Stimulated activated effector memory CD8-positive, alpha-beta T cell treated with anti-CD3 and anti-CD28 coated beads, Interleukin-12 subunit alpha, Interleukin-12 subunit beta, amount 100 ng/mL, for 72 hours (primary cell): ENCODE data around the gene PSMB4.
"Not testable (repeated sequence)": the region's sequence is repeated elsewhere in the genome, so short reads cannot be mapped to it uniquely, and the experiment has no call there.

Experiments used
- ATAC-seq: fragments of 150-1000 bp; cut with Tn5 transposase; 2 replicates; pipeline ENCODE4 v1.10.0; 2021
- DNase-seq, 2 donors: peaks; one replicate each; pipeline ENCODE4 v3.0.0; 2021 to 2022; ENCODE audit warnings: low spot score in 2 of 2
- H3K27ac Mint-ChIP-seq: one replicate; pipeline ENCODE4 v1.8.0; 2022; ENCODE audit warnings: mild to moderate bottlenecking, mixed read lengths
- H3K36me3 Mint-ChIP-seq: one replicate; pipeline ENCODE4 v1.8.0; 2022; ENCODE audit warnings: mild to moderate bottlenecking, mixed read lengths
- H3K4me1 Mint-ChIP-seq: one replicate; pipeline ENCODE4 v1.8.0; 2022; ENCODE audit warnings: mixed read lengths
- H3K4me3 Mint-ChIP-seq: one replicate; pipeline ENCODE4 v1.8.0; 2022; ENCODE audit warnings: mild to moderate bottlenecking, mixed read lengths
- H3K9me3 Mint-ChIP-seq: one replicate; pipeline ENCODE4 v1.8.0; 2022; ENCODE audit warnings: mixed read lengths

The PSMB4 gene

DNA sequence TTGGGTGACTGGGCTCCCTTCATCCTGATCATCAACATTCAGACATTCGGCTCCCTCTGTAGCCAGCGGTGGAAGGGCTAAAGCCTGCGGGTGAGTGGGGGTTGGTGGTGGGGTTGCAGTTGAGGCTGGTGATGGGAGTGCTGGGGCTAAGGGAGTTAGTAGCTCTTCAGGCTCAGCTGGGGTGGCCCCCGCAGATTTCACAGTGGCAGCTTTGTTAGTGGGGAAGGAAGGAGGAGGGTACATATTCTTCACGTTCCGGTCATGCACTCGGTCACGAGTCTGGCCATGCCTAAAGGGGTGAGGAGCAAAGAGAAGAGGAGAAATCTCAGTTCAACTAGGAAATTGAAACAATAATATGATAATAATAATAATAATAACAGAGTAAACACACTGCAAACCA is 6.8 kb downstream of the PSMB4 start:
- Mint-ChIP-seq H3K9me3 (no peaks in the 10 kb centered on the region), H3K4me3 (no peak overlapping the region), H3K4me1 (peaks cover 14% of the 10 kb centered on the region), H3K36me3 (peaks cover 100% of the 10 kb centered on the region), H3K27ac (peak overlapping the region; percentile 67)
- no peak for DNase-seq
- no peak for ATAC-seq

DNA sequence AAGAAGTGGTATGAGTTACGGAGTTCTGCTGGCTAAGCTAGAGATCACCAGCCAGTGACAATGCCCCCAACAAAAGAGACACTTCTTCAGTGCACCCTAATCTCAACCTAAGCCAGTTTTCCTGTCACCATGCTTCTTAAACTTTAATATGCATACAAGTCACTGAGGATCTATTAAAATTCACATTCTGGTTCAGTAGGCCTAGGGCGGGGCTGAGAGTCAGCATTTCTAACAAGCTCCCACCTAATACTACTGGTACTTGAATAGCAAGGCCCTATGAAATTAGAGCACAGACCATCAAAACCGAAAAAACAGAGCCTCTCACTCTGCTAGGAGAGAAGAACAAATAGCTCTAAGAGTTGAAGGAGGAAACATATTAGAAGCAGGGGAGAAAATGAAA is 7.9 kb downstream of the PSMB4 start:
- H3K9me3 Mint-ChIP-seq: no peaks in the 10 kb centered on the region
- H3K4me1 Mint-ChIP-seq: peaks cover 10% of the 10 kb centered on the region
- H3K36me3 Mint-ChIP-seq: peaks cover 100% of the 10 kb centered on the region
- no peak overlapping the region for H3K27ac Mint-ChIP-seq
- ATAC-seq (no peak), DNase-seq (no peak)
- H3K4me3 Mint-ChIP-seq: no peak overlapping the region

DNA sequence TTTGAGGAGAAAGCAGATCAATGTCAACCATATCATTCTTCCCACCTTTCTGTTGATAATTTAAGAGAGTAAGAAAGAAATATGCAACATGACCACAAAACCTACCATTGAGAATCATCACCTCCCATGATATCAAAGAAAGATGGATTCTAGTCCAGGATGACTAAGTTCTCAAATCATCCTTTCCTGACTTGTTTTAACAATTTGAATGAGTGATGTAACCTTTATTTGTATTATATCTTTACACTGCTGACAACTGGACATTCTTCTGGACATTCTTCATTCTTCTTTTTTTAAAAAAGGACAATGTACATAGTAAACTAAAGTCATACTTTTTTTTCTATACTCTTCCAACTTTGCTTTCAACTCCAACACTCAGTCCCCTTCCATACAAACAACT is 9.5 kb downstream of the PSMB4 start:
- DNase-seq: no peak
- Mint-ChIP-seq H3K4me1 (peaks cover 10% of the 10 kb centered on the region), H3K9me3 (no peaks in the 10 kb centered on the region), H3K4me3 (no peak overlapping the region), H3K27ac (peak overlapping the region; percentile 41), H3K36me3 (peaks cover 100% of the 10 kb centered on the region)
- ATAC-seq: no peak

DNA sequence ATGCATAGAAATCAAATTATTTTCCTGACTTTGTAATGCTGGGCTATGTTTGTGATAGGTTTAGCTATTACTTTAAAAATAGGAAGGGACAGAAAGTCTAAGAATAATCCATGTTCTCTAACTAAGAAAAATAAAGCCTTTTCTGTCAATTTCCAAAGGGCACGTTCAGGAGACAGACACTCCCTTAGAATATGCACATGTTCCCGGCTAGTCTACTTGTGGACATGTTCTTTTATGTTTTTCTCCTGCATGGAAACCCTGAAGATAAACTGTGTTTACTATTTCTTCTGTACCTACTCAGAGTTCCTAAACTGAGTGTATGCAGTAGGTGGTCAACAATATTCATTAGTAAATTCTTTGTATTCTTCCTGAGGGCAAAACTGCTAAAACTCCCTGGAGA is 12.5 kb downstream of the PSMB4 start:
- peak overlapping the region; percentile 0 for H3K27ac Mint-ChIP-seq
- H3K36me3 Mint-ChIP-seq: peaks cover 100% of the 10 kb centered on the region

DNA sequence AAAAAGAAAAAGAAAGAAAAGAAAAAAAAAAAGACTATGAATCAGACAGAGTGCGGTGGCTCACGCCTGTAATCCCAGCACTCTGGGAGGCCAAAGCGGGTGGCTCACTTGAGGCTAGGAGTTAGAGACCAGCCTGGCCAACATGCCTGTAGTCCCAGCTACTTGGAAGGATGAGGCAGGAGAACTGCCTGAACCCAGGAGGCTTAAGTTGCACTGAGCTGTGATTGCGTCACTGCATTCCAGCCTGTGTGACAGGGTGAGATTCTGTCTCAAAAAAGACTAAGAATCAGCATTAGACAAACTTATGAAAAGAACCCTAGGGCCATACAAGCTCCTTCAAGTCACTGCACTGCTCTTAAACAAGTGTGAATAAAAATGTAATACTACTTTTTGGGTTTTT is 16.9 kb downstream of the PSMB4 start:
- no peak for ATAC-seq
- H3K9me3 Mint-ChIP-seq: no peaks in the 10 kb centered on the region
- H3K4me1 Mint-ChIP-seq: no peaks in the 10 kb centered on the region
- no peak overlapping the region for H3K27ac Mint-ChIP-seq
- H3K36me3 Mint-ChIP-seq: peaks cover 100% of the 10 kb centered on the region
- no peak overlapping the region for H3K4me3 Mint-ChIP-seq
- DNase-seq: no peak

More for the DNA sequence above, 12.5 kb downstream of the PSMB4 start:
- Mint-ChIP-seq H3K4me3 (no peak overlapping the region), H3K4me1 (no peaks in the 10 kb centered on the region), H3K9me3 (no peaks in the 10 kb centered on the region)
- ATAC-seq: no peak
- DNase-seq: no peak

DNA sequence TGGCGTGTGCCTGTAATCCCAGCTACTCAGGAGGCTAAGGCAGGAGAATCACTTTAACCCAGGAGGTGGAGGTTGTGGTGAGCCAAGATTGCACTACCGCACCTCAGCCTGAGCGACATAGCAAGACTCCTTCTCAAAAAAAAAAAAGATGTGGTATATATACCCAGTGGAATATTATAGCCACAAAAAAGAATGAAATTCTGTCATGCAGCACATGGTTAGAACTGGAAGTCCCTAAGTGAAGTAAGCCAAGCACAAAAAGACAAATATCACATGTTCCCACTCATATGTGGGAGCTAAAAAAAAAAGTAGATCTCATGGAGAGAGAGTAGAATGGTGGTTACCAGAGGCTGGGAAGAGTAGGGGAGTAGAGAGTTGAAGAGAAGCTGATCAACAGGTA is 18.7 kb downstream of the PSMB4 start:
- ATAC-seq (no peak), DNase-seq (no peak)
- no peaks in the 10 kb centered on the region for H3K4me1 Mint-ChIP-seq
- peaks cover 100% of the 10 kb centered on the region for H3K36me3 Mint-ChIP-seq
- H3K4me3 Mint-ChIP-seq: no peak overlapping the region
- H3K9me3 Mint-ChIP-seq: no peaks in the 10 kb centered on the region
- H3K27ac Mint-ChIP-seq: no peak overlapping the region

DNA sequence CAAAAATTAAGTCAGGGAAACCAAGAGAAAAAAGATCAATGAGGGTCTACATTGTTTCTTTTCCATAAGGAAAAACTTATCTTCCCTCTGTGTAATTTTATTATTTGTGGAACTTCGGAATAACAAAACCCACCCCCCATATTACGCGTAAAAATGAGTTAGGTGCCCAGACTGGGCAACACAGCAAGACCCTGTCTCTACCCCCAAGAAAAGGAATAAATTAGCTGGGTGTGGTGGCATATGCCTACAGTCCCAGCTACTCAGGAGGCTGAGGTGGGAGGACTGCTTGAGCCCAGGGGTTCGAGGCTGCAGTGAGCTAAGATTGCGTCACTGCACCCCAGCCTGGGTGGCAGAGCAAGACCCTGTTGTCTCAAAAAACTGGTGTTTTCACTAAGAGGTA is 20.4 kb downstream of the PSMB4 start:
- H3K27ac Mint-ChIP-seq: no peak overlapping the region
- H3K4me3 Mint-ChIP-seq: no peak overlapping the region

DNA sequence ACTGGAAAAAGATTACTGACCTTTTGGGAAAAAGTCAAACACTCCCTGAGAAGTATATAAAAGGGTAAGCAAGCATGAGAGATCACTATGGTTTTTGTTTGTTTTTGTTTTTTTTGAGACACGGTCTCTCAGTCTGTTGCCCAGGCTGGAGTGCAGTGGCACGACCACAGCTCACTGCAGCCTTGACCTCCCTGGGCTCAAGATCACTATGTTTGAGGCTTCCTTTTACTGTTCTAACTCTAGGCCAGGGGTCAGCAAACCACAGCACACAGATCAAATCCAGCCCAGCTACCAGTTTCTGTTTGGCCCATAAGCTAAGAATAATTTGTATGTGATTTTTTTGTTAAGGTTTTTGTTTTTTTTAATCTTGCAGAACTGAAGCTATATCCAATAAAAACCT is 25.7 kb downstream of the PSMB4 start:
- peaks cover 100% of the 10 kb centered on the region for H3K36me3 Mint-ChIP-seq
- H3K27ac Mint-ChIP-seq: no peak overlapping the region
- H3K9me3 Mint-ChIP-seq: no peaks in the 10 kb centered on the region

More for the DNA sequence above, 20.4 kb downstream of the PSMB4 start:
- ATAC-seq: no peak
- H3K9me3 Mint-ChIP-seq: no peaks in the 10 kb centered on the region
- peaks cover 100% of the 10 kb centered on the region for H3K36me3 Mint-ChIP-seq
- no peak for DNase-seq
- no peaks in the 10 kb centered on the region for H3K4me1 Mint-ChIP-seq

DNA sequence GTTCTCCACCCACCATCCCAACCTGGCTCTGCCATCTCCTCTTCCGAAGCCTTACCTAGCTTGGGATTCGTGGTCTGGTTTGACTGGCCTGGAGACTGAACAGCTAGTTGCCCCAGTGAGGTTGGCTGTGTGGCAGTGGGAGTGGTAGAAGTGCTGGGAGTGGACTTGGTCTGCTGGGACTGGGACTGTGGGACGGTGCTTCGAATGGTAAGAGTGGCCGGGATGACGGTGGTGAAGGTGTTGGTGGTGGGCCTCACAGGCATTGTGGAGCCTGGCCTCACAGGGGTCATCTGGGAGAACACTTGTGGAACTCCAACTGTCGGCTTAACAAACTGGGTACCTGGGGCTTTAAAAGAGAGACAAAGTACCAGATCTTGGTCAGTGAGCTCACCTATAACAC is 28.7 kb downstream of the PSMB4 start:
- H3K4me1 Mint-ChIP-seq: peaks cover 8% of the 10 kb centered on the region
- H3K27ac Mint-ChIP-seq: peak overlapping the region; percentile 17
- H3K36me3 Mint-ChIP-seq: peaks cover 83% of the 10 kb centered on the region
- DNase-seq (no peak), ATAC-seq (no peak)
- no peak overlapping the region for H3K4me3 Mint-ChIP-seq
- H3K9me3 Mint-ChIP-seq: no peaks in the 10 kb centered on the region

More for the DNA sequence above, 25.7 kb downstream of the PSMB4 start:
- H3K4me1 Mint-ChIP-seq: peaks cover 2% of the 10 kb centered on the region
- ATAC-seq (no peak), DNase-seq (no peak)
- H3K4me3 Mint-ChIP-seq: no peak overlapping the region

DNA sequence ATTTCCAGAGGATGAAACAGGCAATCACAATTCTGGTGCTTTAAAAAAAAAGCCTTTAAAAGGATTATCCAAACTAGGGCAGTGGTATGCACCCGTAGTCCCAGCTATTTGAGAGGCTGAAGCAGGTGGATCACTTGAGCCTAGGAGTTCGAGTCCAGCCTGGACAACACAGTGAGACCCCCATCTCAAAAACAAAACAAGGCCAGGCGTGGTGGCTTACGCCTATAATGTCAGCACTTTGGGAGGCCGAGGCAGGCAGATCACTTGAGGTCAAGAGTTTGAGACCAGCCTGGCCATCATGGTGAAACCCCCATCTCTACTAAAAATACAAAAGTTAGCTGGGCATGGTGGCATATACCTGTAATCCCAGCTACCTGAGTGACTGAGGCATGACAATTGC is 34.5 kb downstream of the PSMB4 start:
- not testable (repeated sequence) for H3K9me3 Mint-ChIP-seq, H3K27ac Mint-ChIP-seq, H3K4me3 Mint-ChIP-seq, ATAC-seq, DNase-seq
- Mint-ChIP-seq H3K36me3 (peaks cover 70% of the 10 kb centered on the region), H3K4me1 (peaks cover 40% of the 10 kb centered on the region)

DNA sequence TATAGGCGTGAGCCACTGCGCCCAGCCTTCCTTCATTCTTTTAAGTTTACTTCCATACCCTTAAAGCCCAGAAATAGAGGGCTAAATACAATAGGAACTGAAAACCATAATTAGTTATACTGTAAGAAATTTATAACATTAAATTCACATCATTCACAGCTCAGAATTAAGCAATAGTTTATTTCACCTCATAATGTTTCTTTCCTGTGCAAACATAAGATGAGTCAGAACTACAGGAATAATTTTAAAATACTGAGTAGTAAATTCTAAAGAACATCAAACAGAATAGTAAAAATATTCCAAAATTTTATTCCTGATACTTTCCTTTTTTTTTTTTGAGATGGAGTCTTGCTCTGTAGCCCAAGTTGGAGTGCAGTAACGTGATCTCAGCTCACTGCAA is 35.8 kb downstream of the PSMB4 start:
- Mint-ChIP-seq H3K4me3 (no peak overlapping the region), H3K27ac (peak overlapping the region; percentile 82), H3K9me3 (no peaks in the 10 kb centered on the region), H3K4me1 (peaks cover 41% of the 10 kb centered on the region), H3K36me3 (peaks cover 70% of the 10 kb centered on the region)
- ATAC-seq: no peak
- DNase-seq: no peak

DNA sequence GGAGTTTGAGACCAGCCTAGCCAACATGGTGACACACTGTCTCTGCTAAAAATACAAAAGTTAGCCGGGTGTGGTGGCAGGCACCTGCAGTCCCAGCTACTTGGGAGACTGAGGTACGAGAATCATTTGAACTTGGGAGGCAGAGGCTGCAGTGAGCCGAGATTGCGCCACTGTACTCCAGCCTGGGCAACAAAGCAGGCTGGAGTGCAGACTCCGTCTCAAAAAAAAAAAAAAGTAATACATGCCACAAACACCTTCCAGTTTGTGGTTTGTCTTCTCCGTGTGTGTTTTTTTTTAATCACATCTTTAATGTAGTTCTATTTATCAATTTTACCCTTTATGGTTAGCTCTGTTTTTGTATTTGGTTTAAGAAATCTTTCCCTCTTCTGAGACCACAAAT is 37.6 kb downstream of the PSMB4 start:
- Mint-ChIP-seq H3K9me3 (no peaks in the 10 kb centered on the region), H3K4me1 (peaks cover 48% of the 10 kb centered on the region), H3K4me3 (no peak overlapping the region), H3K36me3 (peaks cover 77% of the 10 kb centered on the region), H3K27ac (no peak overlapping the region)
- ATAC-seq (peak; percentile 28), DNase-seq (no peak)

DNA sequence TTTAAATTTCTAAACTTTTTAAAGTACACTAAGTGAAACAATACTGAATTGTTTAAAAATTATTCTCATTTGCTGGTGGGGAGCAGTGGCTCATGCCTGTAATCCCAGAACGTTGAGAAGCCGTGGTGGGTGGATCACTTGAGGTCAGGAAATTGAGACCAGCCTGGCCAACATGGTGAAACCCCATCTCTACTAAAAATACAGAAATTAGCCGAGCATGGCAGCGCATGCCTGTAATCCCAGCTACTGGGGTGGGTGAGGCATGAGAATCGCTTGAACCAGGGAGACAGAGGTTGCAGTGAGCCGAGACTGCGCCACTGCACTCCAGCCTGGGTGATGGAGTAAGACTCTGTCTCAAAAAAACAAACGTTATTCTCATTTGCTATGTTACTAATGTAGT is 38.0 kb downstream of the PSMB4 start:
- Mint-ChIP-seq H3K4me1 (peaks cover 48% of the 10 kb centered on the region), H3K36me3 (peaks cover 77% of the 10 kb centered on the region)
- not testable (repeated sequence) for H3K9me3 Mint-ChIP-seq, DNase-seq, ATAC-seq, H3K27ac Mint-ChIP-seq, H3K4me3 Mint-ChIP-seq

DNA sequence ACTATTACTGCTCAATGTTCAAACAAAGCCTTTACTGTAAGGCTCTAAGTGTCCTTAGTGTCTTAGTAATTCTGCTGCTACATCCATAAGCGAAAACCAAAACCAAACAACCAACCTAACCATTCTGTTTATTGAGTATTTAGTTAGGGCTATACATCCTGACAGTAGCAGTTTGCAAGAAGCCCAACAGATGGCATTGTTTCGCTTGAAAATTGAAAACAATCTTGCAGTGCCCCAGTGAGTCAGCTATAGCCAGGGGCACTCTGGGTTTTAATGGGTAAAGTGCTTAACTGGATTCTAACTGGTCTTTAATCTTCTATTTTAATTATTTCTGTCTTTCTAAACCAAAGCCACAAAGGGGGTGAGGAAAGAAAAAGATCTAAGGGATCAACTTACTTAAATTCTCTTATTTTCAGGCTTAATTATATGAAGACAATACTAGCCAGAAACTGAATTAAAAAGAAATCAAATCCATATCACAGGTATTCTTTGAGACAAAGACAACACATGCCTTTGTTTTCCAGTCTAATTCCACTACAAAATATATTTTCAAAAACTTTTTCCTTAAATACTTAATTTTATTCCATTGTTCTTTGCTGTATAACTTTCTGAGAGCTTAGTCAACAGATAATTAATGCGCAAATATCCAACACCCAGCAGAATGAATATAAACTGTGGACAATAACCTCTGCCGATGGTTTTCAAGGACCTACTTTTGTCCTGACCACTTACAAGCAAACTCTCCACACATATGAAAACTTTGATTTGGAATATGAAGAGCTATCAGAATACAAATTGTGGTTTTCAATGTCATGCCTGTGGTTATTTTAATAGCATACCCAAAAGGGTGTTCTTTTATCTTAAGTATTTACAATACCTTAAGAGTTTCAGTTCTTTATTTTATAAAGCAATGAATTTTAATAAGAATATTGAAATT is 44.7 kb downstream of the PSMB4 start:
- ATAC-seq (peak; percentile 99), DNase-seq (peak; percentile 44 to 76)
- Mint-ChIP-seq H3K27ac (peak overlapping the region; percentile 70), H3K9me3 (no peaks in the 10 kb centered on the region), H3K36me3 (peaks cover 45% of the 10 kb centered on the region), H3K4me3 (no peak overlapping the region), H3K4me1 (peaks cover 25% of the 10 kb centered on the region)

DNA sequence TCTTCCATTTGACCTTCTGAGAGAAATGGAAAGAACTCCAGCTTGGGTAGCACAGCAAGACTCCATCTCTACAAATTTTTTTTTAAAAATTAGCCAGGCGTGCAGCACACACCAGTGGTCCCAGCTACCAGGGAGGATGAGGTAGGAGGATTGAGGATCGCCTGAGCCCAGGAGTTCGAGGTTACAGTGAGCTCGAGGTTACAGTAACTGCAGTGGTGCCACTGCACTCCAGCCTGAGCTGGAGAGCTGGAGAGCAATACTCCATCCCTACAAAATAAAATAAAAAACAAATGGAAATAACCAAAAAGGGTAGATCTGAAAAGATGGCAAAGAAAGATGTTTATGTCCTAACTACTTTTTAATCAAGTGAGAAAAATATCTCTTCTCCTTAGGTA is 45.4 kb downstream of the PSMB4 start:
- Mint-ChIP-seq H3K9me3 (no peaks in the 10 kb centered on the region), H3K36me3 (peaks cover 41% of the 10 kb centered on the region), H3K4me3 (no peak overlapping the region), H3K4me1 (peaks cover 23% of the 10 kb centered on the region), H3K27ac (peak overlapping the region; percentile 70)
- ATAC-seq (no peak), DNase-seq (no peak)

DNA sequence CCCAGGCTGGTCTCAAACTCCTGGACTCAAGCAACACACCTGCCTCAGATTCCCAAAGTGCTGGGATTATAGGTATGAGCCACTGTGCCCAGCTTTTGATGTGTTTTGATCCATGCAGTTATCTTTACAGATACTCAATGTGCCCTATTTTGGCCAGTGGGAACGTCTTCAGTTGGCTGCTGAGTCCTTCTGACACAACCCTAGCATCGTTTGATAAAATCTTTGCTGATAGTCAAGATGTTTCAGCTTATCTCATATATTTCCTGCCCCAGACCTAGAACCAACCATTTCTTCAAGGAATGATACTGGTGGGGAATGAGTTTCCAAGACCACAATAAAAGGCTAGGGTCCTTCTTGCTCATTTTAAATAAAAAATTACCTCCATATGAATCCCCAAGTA is 48.3 kb downstream of the PSMB4 start:
- Mint-ChIP-seq H3K4me3 (no peak overlapping the region), H3K4me1 (peaks cover 18% of the 10 kb centered on the region), H3K9me3 (no peaks in the 10 kb centered on the region), H3K27ac (no peak overlapping the region), H3K36me3 (peaks cover 37% of the 10 kb centered on the region)
- DNase-seq: peak in 1 of 2 donors; percentile 41
- ATAC-seq: no peak
